H7 (cell line): ENCODE data around the gene PRDM5. TPM values are rescaled to one million over a fixed set of nuclear protein-coding genes. Genes with fewer than 3 reads are reported as not detected.

Experiments used
- DNase-seq: peaks from one replicate; pipeline ENCODE4 v3.0.0; 2012
- H3K27me3 ChIP-seq: 2 replicates; pipeline ENCODE4 v1.6.0; 2011; ENCODE audit warnings: mild to moderate bottlenecking, low read length; ENCODE audit not compliant: control insufficient read depth, insufficient read depth
- H3K36me3 ChIP-seq: replicated peaks from 2 replicates; pipeline ENCODE4 v1.5.1; 2011; ENCODE audit warnings: low read length; ENCODE audit not compliant: control insufficient read depth, insufficient read depth
- H3K4me3 ChIP-seq: 2 replicates; pipeline ENCODE4 v1.5.1; 2011; ENCODE audit warnings: low read depth, mild to moderate bottlenecking, control low read depth, low read length, moderate library complexity; ENCODE audit not compliant: insufficient read depth
- total RNA-seq: library from RNA; depleted of rRNA; stranded (reverse); fragments of >200 nt; shearing (Covaris generic); gene quantifications from 2 replicates; pipeline ENCODE4 v1.2.3, GENCODE V29; 2014

Gene PRDM5
- total RNA-seq, 1 experiment from 2014 or later, result 17.3 TPM

DNA sequence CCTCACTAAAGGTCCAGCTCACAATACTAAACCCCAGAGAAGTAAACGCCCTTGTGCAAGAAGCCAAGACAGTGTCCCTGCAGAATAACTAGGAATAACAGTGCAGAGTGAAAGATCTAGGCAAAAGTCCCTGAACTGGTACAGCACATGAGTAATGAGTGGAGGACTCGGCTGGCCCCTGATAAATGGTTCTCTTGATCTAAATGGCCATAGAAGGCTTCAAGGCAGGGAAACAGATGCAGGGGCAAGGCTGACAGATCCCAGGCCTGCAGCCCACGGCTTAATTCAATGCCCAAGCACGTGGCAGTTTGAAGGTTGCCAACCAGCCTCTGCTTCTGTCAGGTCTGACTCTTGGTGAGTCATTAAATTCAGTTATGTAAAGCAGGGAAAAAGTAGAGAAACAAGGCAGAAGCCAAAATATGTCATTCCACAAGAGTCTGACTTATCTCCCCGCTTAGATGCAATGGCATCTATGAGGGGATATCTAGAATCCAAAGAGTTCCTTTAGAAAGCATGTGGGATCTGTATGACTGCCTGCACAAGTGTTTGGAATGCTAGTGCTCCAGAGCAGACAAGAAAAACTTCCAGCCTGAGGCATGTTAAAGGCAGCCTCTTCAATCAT, 121.3 kb downstream of the PRDM5 start:
- no peak for DNase-seq
- no peaks in the 10 kb centered on the region for H3K27me3 ChIP-seq
- no peak overlapping the region for H3K4me3 ChIP-seq
- H3K36me3 ChIP-seq, result no peaks in the 10 kb centered on the region

DNA sequence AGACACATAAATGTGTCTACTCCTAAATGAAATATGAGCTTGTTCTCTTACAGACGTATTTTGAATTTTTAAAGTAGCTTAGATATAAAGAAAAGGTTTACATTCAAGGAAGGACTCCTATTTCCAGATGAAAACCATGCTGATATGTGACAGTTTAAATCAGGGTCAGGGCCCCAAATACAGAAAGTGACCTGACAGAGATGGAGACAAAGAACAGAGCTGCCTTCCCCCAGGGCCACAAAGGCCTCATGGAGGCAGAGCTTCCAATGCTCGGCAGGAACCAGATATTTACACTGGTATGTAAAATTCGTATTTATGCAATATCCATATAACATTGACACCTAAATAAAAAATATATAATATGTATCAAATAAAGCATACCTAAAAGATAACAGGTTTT, 124.0 kb downstream of the PRDM5 start:
- DNase-seq, result no peak
- H3K27me3 ChIP-seq, result no peaks in the 10 kb centered on the region
- no peak overlapping the region for H3K4me3 ChIP-seq
- no peaks in the 10 kb centered on the region for H3K36me3 ChIP-seq

DNA sequence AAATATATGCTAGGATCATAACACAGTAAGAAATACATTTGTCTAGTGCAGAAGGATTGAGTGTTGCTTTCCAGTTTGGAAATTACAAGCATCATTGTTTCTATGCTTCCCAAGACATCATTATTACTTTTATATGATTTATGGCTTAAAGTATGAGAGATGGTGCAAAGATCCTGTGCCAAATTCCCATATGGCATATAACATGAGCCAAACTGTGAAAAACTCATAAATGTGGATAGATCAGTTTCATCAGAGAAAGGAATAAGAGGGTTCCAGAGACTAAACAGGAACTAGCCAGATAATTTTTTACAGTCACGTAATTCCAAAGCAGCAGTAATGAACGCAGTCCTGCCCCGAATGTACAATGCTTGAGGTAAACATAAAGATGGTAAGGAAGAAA, 126.3 kb downstream of the PRDM5 start:
- H3K36me3 ChIP-seq, result no peaks in the 10 kb centered on the region
- H3K27me3 ChIP-seq, result no peaks in the 10 kb centered on the region
- no peak overlapping the region for H3K4me3 ChIP-seq
- no peak for DNase-seq

DNA sequence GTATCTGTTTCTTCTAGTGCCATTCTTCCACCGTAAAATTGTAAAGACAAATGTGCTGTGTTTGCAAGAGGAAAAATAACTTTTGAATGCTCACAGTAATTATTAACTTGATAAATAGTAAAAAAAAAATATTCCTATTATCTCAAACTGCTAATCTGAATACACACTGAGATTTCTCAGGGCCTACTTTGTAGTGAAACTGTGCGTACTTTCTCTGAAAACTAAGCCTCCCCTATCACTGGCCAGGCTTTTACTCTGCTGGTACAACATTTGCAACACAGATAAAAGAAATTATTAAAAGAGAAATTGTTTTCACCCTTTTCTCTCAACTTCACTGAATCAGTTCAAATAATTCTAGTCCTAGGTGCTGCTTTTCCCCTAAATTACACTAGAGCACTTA, 137.3 kb downstream of the PRDM5 start:
- Histone ChIP-seq H3K4me3 (no peak overlapping the region), H3K36me3 (no peaks in the 10 kb centered on the region), H3K27me3 (no peaks in the 10 kb centered on the region)
- DNase-seq, result no peak

DNA sequence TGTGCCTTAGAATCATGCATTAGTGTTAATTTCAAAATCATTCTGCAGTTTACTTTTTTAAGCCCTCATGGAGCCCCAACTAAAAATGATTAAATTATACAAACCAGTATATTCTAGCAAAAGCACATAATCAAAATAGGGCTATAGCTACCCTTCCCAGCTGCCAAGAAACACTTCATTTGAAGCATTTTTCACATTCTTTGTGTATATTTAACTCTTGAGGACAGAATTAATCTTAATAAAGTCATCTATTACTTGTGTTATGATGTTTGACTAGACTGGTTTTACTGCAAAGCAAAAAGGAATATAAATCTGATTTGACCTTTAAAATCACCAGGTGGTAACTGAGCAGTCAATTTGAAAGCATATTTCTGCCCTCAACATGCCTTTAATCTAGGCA, 145.1 kb downstream of the PRDM5 start:
- Histone ChIP-seq H3K4me3 (no peak overlapping the region), H3K27me3 (no peaks in the 10 kb centered on the region), H3K36me3 (no peaks in the 10 kb centered on the region)
- no peak for DNase-seq

DNA sequence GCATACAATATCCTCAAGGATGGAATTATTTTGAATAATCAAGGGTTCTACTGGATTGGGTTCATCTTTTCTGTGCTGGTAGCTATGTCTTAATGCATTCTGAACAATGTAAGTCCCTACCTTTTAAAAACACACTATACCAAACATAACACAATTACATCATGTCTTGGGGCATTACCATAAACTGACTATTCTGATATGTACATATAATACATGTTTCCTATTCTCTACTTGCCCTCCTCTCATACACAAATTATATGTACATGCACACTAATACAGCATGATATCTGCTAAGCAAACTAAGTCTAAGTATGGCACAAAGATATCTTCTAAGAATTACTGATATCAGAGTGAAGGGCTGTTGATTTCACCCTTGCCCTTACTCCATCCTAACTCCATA, 147.1 kb downstream of the PRDM5 start:
- no peaks in the 10 kb centered on the region for H3K27me3 ChIP-seq
- H3K4me3 ChIP-seq, result no peak overlapping the region
- no peaks in the 10 kb centered on the region for H3K36me3 ChIP-seq
- no peak for DNase-seq

DNA sequence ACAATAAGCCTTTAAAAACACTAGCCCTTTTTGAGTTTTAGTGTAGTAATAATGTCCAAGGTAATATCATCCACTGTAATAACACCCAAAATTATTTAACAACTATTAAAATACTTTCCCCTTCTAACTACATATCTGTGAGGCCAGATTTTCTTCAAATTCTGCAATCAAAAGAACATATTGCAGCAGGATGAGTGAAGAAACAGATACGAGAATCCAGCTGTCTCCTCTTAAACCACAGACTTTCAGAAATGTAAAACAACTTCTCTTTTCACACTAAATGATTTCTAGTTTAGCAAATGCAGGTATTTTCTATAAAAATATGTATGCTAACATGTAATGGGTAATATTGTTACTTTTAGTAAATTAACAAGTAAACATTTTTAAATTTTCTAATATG, 148.9 kb downstream of the PRDM5 start:
- DNase-seq, result no peak
- Histone ChIP-seq H3K27me3 (no peaks in the 10 kb centered on the region), H3K4me3 (no peak overlapping the region), H3K36me3 (no peaks in the 10 kb centered on the region)

DNA sequence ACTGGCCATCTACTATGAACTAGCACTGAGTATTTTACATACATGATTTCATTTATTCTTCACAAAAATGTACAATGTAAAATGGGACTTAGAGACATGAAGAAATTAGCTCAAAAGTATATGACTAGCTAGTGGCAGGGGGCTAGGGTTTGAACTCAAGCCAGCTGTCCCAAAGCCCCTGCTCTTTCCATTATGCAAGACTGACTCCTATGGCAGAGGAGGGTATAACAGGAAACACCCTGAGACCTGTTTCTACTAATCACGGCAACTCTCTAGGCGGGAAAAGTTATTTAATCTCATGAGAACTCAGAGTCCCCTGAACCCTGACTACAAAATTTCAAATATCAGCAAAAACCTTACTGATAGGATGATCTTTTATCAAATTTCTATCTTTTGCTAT, 150.6 kb downstream of the PRDM5 start:
- H3K36me3 ChIP-seq, result no peaks in the 10 kb centered on the region; the same call in 1 of the 2 replicates
- peak; percentile 7 for DNase-seq
- H3K4me3 ChIP-seq, result no peak overlapping the region
- H3K27me3 ChIP-seq, result no peaks in the 10 kb centered on the region

DNA sequence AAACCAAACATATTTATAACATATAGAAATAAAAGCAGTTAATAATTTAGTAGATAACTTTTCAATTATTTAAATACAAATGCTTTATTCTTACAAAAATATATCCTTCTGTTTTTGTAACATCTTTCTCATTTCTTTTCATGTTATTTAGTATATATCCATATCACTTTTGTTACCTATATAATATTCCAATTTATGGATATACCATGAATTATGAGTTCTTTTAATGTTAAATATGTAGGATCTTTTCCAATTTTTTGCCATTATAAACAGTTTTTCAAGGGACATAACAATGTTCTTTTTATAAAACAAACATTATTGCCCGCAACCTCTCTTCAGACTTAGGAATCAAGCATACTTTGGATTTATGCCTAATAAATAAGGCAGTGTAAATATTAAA, 151.6 kb downstream of the PRDM5 start:
- Histone ChIP-seq H3K4me3 (no peak overlapping the region), H3K36me3 (no peaks in the 10 kb centered on the region; the same call in 1 of the 2 replicates), H3K27me3 (no peaks in the 10 kb centered on the region)
- no peak for DNase-seq

DNA sequence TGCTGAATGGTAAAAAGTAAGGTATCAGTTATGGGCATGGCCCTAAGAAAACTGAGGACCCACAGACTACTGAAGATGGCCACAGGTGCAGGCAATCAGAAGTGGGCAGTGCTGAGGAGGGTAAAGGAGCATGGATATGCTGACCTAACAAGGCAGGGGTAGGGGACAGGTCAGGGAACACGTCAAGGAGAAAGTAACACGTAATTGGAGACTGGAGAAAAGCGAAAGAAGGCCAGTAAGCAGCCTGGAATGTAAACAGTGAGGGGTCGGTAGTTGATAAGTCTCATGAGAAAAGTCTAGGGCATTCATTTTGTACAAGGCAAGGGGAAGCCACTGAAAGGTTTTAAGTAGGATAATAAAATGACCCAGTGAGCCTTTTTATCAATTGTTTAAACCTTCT, 153.3 kb downstream of the PRDM5 start:
- no peak overlapping the region for H3K4me3 ChIP-seq
- no peaks in the 10 kb centered on the region for H3K27me3 ChIP-seq
- no peak for DNase-seq
- no peaks in the 10 kb centered on the region; the same call in 1 of the 2 replicates for H3K36me3 ChIP-seq

DNA sequence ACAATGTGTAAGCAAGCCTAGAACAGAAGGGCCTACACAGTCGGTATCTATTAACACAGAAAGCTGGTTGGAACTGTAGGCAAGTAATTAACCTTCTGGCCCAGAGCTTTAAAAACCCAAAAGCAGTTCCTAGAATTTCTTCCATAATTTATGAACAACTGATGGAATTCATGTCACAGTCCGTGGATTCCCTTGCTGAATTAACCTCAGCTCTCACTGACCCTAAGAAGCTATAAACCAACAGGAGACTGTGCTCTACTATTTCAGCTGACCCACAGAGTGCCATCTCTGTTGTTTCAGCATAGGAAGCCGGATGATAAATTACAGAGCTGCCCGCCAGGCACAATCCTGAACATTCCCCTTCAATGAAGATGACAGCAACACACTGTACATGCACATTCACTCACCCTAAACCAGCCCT, 157.3 kb downstream of the PRDM5 start:
- no peak for DNase-seq
- Histone ChIP-seq H3K36me3 (no peaks in the 10 kb centered on the region; the same call in 1 of the 2 replicates), H3K27me3 (no peaks in the 10 kb centered on the region), H3K4me3 (no peak overlapping the region)

DNA sequence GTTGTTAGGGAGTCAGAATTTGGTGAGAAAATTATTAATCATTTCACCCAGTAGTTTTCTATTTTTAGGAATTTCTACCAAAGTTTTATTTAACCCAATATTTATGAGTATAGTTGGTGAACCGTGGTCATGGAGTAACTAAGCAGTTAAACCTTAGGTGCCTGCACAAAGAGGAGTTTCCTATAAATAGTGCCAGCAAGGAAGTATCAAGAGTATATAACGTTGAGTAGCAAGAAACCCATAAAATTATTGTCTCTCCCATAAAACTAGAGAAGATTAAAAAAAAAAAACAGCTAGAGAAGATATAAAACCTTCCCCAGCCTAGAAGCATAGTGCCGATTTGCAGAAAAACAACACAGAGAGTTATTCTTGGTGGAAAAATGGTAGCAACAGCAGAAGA, 158.9 kb downstream of the PRDM5 start:
- DNase-seq, result no peak
- H3K4me3 ChIP-seq, result no peak overlapping the region
- no peaks in the 10 kb centered on the region; the same call in 1 of the 2 replicates for H3K36me3 ChIP-seq
- no peaks in the 10 kb centered on the region for H3K27me3 ChIP-seq

DNA sequence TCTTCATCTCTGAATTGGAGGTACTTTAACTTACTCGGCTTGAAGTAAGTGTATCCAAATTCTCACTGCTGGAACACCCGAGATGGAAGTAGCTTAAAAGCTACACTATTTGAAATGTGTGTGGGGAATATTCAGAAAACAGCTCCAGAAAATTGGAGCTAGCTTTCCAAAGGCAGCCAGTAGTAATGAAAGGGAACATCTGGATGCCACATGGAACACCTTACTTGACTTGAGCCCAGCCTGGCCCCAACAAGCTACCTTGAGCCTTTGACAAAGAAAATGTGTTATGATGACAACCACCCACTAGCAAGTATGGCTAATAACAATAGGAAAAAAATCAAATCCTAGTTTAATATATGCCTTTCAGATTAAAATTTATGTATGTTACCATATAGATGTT, 161.5 kb downstream of the PRDM5 start:
- H3K27me3 ChIP-seq, result no peaks in the 10 kb centered on the region
- DNase-seq, result no peak
- no peaks in the 10 kb centered on the region for H3K36me3 ChIP-seq
- H3K4me3 ChIP-seq, result no peak overlapping the region

DNA sequence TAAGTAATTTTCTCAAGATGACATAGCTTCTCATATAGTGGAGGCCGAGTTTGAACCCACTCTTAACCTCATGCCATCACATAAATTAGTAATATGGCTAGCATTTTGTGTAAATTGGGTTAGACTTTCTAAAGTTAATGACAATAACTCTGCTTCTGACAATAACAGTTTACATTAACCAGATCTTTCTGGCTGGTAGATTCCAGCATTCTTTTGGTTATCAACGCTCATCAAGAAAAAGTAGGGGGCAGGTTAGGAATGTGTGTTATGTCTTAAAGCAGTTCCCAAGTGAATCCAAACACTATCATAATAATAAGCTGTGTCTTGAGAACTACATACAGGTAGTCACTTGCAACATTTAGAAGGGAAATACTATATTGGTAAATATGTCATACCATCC, 162.5 kb downstream of the PRDM5 start:
- no peak for DNase-seq
- H3K36me3 ChIP-seq, result no peaks in the 10 kb centered on the region
- H3K27me3 ChIP-seq, result no peaks in the 10 kb centered on the region
- H3K4me3 ChIP-seq, result no peak overlapping the region

DNA sequence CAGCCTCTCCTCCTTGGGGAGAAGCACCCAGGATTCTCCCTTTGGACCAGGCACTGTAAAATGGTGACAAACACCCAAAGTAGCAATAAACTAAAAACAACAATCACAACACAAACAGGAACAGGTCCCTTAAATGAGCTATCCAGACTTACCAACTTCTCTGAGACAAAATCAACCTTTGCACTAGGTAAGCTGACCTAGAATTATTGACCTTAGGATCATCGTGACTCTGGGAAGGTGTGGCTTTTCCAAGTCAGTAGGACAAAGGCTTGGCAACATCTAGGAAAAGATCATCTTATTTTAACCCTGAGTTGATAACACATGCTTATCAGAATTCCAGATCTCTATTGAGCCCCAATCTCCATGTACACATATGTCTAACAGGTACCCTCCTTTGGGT, 166.7 kb downstream of the PRDM5 start:
- no peak overlapping the region for H3K4me3 ChIP-seq
- no peaks in the 10 kb centered on the region for H3K36me3 ChIP-seq
- H3K27me3 ChIP-seq, result no peaks in the 10 kb centered on the region
- DNase-seq, result no peak

DNA sequence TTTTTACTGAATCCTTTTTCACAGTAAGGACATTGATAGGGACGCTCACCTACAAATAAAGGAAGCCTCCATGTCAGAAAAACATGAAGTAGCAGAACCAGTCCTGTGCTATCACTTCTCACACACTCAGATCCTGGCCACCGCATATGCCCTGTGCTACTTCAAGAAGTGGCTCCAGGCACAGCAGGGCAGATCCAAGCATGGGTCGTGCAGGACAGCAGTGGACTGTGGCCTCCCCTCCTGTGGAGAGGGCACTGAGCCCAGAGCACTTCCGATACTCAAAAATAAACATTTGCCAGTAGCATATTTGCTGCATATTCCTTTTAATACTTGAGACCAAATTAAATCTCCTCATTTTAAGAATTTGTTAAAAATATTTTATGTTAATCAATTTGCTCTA, 167.9 kb downstream of the PRDM5 start:
- H3K36me3 ChIP-seq, result no peaks in the 10 kb centered on the region
- no peak for DNase-seq

More for the DNA sequence above, 167.9 kb downstream of the PRDM5 start:
- Histone ChIP-seq H3K27me3 (no peaks in the 10 kb centered on the region), H3K4me3 (no peak overlapping the region)
